CD4-positive, alpha-beta T cell treated with Interleukin-2 at 100 ng/mL for 4 hours (primary cell): ENCODE data around the gene MYO9B.
A peak's percentile ranks its signal among the peaks of the same experiment; 100 is the strongest.
"Not testable (repeated sequence)": the region's sequence is repeated elsewhere in the genome, so short reads cannot be mapped to it uniquely, and the experiment has no call there.

Experiments
- DNase-seq: peaks from one replicate; pipeline ENCODE4 v3.0.0-alpha.2; 2020; ENCODE audit warnings: low spot score

MYO9B gene

DNA sequence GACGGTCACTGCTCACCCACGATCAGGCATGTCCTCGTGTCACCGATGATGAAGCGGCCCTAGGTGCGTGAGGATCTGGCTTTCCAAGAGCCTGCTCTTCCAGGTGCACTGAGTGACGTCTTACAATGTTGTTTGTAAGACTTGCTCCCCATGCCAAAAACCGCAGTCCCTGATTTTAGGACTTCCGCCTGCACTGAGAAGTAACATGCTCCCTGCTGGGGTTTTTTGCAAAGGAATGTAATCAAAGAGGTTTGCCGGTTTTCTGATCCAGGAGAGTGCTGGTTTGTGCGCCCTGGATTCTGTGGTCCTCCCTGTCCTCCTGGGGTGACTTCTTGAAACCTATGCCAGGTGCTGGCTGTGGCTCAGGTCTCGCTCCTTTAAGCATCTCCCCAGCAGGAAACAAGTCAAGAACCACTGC is 38.8 kb downstream of the MYO9B start:
- no peak for DNase-seq

DNA sequence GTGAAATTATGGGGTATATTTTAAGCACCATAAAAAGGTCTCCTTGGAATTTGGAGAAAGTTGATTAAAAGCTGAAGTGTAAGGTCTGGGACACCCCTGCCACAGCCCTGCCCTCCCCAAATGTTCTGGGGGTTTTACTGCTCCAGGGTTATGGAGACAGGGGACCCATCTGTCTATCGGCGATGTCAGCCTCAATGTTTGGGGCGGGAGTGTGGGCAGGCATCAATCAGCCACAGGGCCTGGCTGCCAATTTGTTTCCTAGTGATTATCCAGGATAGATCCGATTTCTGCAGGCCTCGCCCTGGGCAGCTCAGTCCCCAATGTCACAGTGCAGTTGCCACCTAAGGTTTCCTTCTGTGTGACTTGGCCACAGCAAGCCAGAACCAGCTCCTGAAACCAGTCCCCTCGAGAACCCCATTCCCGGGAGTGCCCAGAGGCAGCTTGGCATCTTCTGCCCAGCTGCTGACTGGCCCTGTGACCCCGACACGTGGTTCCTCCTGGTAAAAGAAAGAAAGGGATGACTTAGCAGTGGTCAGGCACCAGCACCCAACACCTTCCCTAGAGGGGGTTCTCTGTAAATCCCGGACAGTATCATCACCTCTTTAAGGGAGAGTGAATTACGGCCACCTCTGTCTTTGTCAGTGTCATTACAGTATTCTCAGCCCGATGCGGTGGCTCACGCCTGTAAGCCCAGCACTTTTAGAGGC is 41.6 kb downstream of the MYO9B start:
- no peak for DNase-seq

DNA sequence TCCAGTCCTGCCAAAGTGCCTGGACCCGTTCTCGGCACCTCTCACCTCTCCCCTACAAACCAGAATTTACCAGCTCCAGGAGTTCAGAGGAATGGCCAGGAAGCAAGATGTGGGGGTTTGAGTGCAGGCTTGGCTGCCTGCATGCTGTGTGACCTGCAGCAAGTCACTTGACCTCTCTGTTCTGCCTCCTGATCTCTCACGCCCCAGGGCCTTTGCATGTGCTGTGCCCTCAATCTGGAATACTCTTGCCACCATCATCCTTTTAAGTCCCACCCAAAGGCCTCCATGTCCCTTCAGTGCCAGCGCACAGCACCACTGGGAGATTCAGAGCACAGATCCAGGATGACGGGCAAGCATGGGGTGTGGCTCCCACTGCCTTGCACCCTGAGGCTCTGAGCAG is 43.4 kb downstream of the MYO9B start:
- DNase-seq = no peak

GRCh38 chr19:17121736-17122293 is 46.2 kb downstream of the MYO9B start:
- DNase-seq = no peak

GRCh38 chr19:17123041-17123440 is 47.5 kb downstream of the MYO9B start:
- DNase-seq = no peak

- no peak for DNase-seq
Measured at GRCh38 chr19:17124025-17124424, 48.4 kb downstream of the MYO9B start.

DNA sequence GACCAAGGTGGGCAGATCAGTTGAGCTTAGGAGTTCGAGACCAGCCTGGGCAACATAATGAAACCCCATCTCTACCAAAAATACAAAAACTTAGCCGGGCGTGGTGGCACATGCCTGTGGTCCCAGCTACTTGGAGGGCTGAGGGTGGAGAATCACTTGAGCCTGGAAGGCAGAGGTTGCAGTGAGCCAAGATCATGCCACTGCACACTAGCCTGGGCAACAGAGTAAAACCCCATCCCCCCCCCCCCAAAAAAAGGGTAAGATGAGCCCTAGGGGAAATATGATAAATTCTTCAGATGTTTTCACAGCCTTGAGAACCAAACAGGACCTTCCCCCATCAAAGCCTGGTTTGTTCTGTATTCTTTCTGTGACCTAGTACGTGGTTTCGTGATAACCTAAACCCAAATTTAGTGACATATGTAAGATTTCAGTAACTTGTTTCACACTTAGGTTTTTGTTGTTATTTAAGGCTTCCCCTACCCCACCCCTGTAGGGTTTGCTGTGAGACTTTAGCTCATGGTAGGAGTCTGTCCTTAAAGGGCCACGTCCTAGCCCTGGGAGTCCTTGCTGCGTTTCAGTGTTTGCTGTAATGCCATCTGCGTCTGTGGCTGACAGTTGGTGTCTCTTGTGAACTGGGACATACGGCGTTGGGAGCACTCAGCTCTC is 49.6 kb downstream of the MYO9B start:
- DNase-seq = peak; percentile 65

DNA sequence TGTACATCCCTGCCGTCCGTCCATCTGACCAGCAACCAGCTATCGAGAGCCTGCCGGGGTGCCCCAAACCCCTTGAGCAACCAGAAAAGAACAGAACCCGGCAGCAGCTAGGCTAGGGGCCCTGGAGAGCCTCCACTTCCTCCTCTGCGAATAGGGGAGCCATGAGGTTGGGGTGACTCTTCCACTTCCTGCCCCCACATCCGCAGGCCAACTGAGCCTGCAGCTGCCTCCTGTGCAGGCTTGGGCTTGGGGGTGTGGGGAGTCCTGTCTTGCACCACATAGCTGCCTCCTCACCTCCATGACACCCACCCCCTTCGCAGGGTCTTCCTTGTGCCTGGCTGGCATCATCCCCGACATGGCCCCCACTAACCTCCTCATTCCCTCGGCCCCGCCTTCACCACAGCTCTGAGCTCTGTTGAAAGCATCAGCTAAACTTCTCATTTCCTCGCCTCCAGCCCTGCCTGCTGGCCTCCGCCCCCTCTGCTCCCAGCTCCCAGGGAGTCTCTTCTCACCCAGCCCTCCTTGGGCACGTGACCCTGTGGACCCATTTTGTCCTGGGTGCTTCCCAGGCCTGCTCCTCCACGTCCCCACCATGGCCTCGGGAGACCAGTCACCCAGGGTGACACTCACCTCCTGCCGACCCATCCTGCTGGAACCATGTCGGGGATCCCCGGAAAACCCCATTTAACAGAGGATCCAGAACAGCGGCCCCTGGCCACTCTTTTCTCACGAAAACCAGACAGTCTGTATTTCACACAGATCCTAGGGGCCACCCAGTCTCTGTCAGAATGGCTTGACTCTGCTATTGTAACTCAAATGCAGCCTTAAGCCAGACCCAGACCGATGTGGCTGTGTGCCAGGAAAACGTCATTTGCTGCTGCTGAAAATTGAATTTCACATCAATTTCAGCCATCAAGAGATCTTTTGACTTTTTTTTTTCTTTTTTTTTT is 50.4 kb downstream of the MYO9B start:
- DNase-seq = peak; percentile 79

- no peak for DNase-seq
Measured at GRCh38 chr19:17127671-17128070, 52.1 kb downstream of the MYO9B start.

DNA sequence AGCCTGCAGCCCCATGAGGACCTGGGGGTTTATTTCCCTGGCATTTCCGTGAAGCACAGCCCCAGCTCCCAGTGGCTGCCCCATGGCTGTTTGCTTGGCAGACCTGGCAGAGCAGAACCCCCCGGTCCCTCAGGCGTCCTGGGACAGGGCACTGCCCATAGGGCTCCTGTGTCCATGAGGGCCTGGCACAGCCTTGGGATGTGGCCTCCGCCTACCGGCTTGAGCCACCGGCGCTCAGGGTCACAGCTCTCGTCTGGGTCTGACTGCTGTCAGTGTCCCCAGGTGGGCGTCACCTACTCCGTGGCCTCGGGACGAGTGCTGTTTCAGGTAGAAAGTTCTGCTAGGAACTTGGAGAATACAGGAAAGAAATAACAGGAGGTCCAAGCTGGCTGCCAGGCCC is 52.8 kb downstream of the MYO9B start:
- no peak for DNase-seq

DNA sequence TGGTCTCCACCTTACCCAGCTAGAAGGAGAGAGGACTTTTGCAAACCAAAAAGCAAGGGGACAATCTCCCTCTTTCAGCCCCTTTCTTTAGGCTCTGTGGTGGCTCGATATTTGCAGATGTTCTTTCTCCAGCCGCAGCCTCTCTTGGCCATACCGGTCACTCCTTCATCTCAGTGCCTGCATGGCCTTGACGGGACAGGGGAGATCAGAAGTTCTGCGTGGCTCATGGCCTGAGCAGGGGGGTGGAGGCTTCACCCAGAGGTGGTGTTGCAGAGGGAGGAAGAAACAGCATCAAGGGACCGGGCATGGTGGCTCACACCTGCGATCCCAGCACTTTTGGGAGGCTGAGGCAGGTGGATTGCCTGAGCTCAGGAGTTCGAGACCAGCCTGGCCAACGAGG is 53.2 kb downstream of the MYO9B start:
- no peak for DNase-seq

- no peak for DNase-seq
Measured at GRCh38 chr19:17129377-17129776, 53.8 kb downstream of the MYO9B start.

GRCh38 chr19:17135001-17135853 is 59.6 kb downstream of the MYO9B start:
- DNase-seq = peak; percentile 3

- DNase-seq = no peak
Measured at GRCh38 chr19:17136021-17136420, 60.4 kb downstream of the MYO9B start.

- DNase-seq = no peak
Measured at GRCh38 chr19:17136617-17137016, 61.0 kb downstream of the MYO9B start.

DNA sequence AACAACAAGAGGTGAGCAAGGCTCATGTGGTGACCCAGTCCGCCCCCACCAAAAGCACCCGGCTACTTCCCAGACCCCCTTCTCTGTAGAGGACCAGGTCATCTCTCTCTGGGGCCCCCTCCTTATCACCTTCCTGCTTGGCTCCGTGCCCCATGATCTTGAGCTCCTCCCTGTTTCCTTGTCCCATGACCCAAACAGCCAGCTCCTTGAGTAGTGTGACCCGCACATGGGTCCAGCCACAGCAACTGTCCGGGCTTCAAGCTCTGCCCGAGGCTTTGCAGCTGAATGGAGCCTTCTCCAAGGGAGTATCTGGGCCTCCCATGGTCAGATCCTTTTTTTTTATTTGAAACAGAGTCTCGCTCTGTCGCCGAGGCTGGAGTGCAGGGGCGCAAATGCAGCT is 61.8 kb downstream of the MYO9B start:
- no peak for DNase-seq

- DNase-seq = not testable (repeated sequence)
Measured at GRCh38 chr19:17138052-17138846, 62.7 kb downstream of the MYO9B start.

DNA sequence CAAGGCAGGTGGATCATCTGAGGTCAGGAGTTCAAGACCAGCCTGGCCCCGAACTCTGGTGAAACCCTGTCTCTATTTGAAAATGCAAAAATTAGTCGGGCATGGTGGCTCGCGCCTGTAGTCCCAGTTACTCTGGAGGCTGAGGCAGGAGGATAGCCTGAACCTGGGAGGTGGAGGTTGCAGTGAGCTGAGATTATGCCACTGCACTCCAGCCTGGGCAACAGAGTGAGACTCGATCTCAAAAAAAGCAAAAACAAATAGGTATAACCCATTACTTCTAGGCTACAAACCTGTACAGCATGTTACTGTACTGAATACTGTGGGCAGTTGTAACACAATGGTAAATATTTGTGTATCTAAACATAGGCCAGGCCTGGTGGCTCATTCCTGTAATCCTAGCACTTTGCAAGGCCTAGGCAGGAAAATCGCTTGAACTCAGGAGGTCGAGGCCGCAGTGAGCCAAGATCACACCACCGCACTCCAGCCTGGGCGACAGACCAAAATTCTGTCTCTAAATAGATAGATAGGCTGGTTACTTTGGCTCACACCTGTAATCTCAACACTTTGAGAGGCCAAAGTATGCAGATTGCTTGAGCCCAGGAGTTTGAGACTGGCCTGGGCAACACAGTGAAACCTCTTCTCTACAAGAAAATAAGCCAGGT is 63.5 kb downstream of the MYO9B start:
- DNase-seq = no peak

GRCh38 chr19:17144771-17145170 is 69.2 kb downstream of the MYO9B start:
- DNase-seq = not testable (repeated sequence)
